Measurements from ENCODE around the gene BAZ2A. TPM values are rescaled to one million over a fixed set of nuclear protein-coding genes. Genes with fewer than 3 reads are reported as not detected.
A peak's percentile ranks its signal among the peaks of the same experiment; 100 is the strongest.

The BAZ2A gene
- total RNA-seq, 1 donor from 2014 or later = 105 TPM

GRCh38 chr12:56626701-56627100, 3.4 kb downstream of the BAZ2A start:
- Histone ChIP-seq H3K4me1 (ENCODE audit: insufficient read depth, low read length) (peaks cover 14% of the 10 kb centered on the region), H3K4me2 (ENCODE audit: low read length) (no peak overlapping the region), H3K36me3 (ENCODE audit: insufficient read depth, low read length) (peaks cover 3% of the 10 kb centered on the region), H2AFZ (ENCODE audit: low read depth, low read length) (no peak overlapping the region), H3K27ac (ENCODE audit: low read depth, low read length) (no peak overlapping the region), H4K20me1 (ENCODE audit: insufficient read depth, low read length) (peaks cover 83% of the 10 kb centered on the region), H3K79me2 (ENCODE audit: insufficient read depth, low read length) (peaks cover 94% of the 10 kb centered on the region), H3K9me3 (ENCODE audit: insufficient read depth, low read depth, low read length) (no peaks in the 10 kb centered on the region), H3K9ac (ENCODE audit: low read length) (no peak overlapping the region), H3K4me3 (ENCODE audit: insufficient read depth, low read depth, low read length) (no peak overlapping the region), H3K27me3 (ENCODE audit: insufficient read depth, low read length) (no peaks in the 10 kb centered on the region)
- peaks cover 4% of the 10 kb centered on the region for H3K36me3 Mint-ChIP-seq (ENCODE audit: low read depth, unreplicated experiment)
- DNase-seq (ENCODE audit: low read depth) (no peak), FAIRE-seq (no peak)
- H3K27me3 Mint-ChIP-seq (ENCODE audit: low read depth, unreplicated experiment) = no peaks in the 10 kb centered on the region
- H3K4me3 Mint-ChIP-seq (ENCODE audit: unreplicated experiment) = no peak overlapping the region
- H3K9me3 Mint-ChIP-seq (ENCODE audit: unreplicated experiment) = no peaks in the 10 kb centered on the region
- no peak for TF ChIP-seq CTCF (IDR thresholded peaks at IDR 0.05; ENCODE audit: insufficient read depth, low read depth, low read length)
- no peak for TF ChIP-seq EZH2 (IDR thresholded peaks at IDR 0.05; ENCODE audit: insufficient read depth, low read length)
- H3K4me1 Mint-ChIP-seq (ENCODE audit: low read depth, unreplicated experiment) = peaks cover 23% of the 10 kb centered on the region
- H3K27ac Mint-ChIP-seq (ENCODE audit: unreplicated experiment) = no peak overlapping the region

GRCh38 chr12:56622535-56622934, 7.6 kb downstream of the BAZ2A start:
- no peaks in the 10 kb centered on the region for H3K9me3 ChIP-seq (ENCODE audit: insufficient read depth, low read depth, low read length)
- H4K20me1 ChIP-seq (ENCODE audit: insufficient read depth, low read length) = peaks cover 92% of the 10 kb centered on the region
- no peaks in the 10 kb centered on the region for H3K27me3 ChIP-seq (ENCODE audit: insufficient read depth, low read length)
- peaks cover 8% of the 10 kb centered on the region for H3K36me3 Mint-ChIP-seq (ENCODE audit: low read depth, unreplicated experiment)
- H2AFZ ChIP-seq (ENCODE audit: low read depth, low read length) = no peak overlapping the region
- H3K4me3 Mint-ChIP-seq (ENCODE audit: unreplicated experiment) = no peak overlapping the region
- H3K27ac Mint-ChIP-seq (ENCODE audit: unreplicated experiment) = peak overlapping the region; percentile 8
- H3K4me1 Mint-ChIP-seq (ENCODE audit: low read depth, unreplicated experiment) = peaks cover 16% of the 10 kb centered on the region
- H3K27me3 Mint-ChIP-seq (ENCODE audit: low read depth, unreplicated experiment) = no peaks in the 10 kb centered on the region
- no peak overlapping the region for H3K4me3 ChIP-seq (ENCODE audit: insufficient read depth, low read depth, low read length)
- DNase-seq (ENCODE audit: low read depth) (no peak), FAIRE-seq (no peak)
- no peaks in the 10 kb centered on the region for H3K9me3 Mint-ChIP-seq (ENCODE audit: unreplicated experiment)
- peaks cover 15% of the 10 kb centered on the region for H3K36me3 ChIP-seq (ENCODE audit: insufficient read depth, low read length)
- H3K79me2 ChIP-seq (ENCODE audit: insufficient read depth, low read length) = peaks cover 98% of the 10 kb centered on the region
- H3K4me1 ChIP-seq (ENCODE audit: insufficient read depth, low read length) = no peaks in the 10 kb centered on the region
- no peak overlapping the region for H3K4me2 ChIP-seq (ENCODE audit: low read length)
- H3K27ac ChIP-seq (ENCODE audit: low read depth, low read length) = no peak overlapping the region
- H3K9ac ChIP-seq (ENCODE audit: low read length) = no peak overlapping the region
- TF ChIP-seq EZH2 (IDR thresholded peaks at IDR 0.05; ENCODE audit: insufficient read depth, low read length) (no peak), CTCF (IDR thresholded peaks at IDR 0.05; ENCODE audit: insufficient read depth, low read depth, low read length) (no peak)

- no peak for FAIRE-seq
- H3K27me3 Mint-ChIP-seq (ENCODE audit: low read depth, unreplicated experiment) = no peaks in the 10 kb centered on the region
- H3K36me3 Mint-ChIP-seq (ENCODE audit: low read depth, unreplicated experiment) = peaks cover 26% of the 10 kb centered on the region
- Histone ChIP-seq H3K9ac (ENCODE audit: low read length) (no peak overlapping the region), H3K36me3 (ENCODE audit: insufficient read depth, low read length) (peaks cover 62% of the 10 kb centered on the region), H3K4me1 (ENCODE audit: insufficient read depth, low read length) (no peaks in the 10 kb centered on the region), H3K4me3 (ENCODE audit: insufficient read depth, low read depth, low read length) (no peak overlapping the region), H3K4me2 (ENCODE audit: low read length) (no peak overlapping the region), H3K9me3 (ENCODE audit: insufficient read depth, low read depth, low read length) (no peaks in the 10 kb centered on the region), H3K27ac (ENCODE audit: low read depth, low read length) (no peak overlapping the region), H3K27me3 (ENCODE audit: insufficient read depth, low read length) (no peaks in the 10 kb centered on the region), H2AFZ (ENCODE audit: low read depth, low read length) (no peak overlapping the region), H4K20me1 (ENCODE audit: insufficient read depth, low read length) (peaks cover 94% of the 10 kb centered on the region), H3K79me2 (ENCODE audit: insufficient read depth, low read length) (peaks cover 59% of the 10 kb centered on the region)
- no peaks in the 10 kb centered on the region for H3K4me1 Mint-ChIP-seq (ENCODE audit: low read depth, unreplicated experiment)
- H3K9me3 Mint-ChIP-seq (ENCODE audit: unreplicated experiment) = no peaks in the 10 kb centered on the region
- TF ChIP-seq EZH2 (IDR thresholded peaks at IDR 0.05; ENCODE audit: insufficient read depth, low read length) (no peak), CTCF (IDR thresholded peaks at IDR 0.05; ENCODE audit: insufficient read depth, low read depth, low read length) (no peak)
- no peak overlapping the region for H3K4me3 Mint-ChIP-seq (ENCODE audit: unreplicated experiment)
- H3K27ac Mint-ChIP-seq (ENCODE audit: unreplicated experiment) = no peak overlapping the region
- no peak for DNase-seq (ENCODE audit: low read depth)
These were observed 13.2 kb downstream of the BAZ2A start for GRCh38 chr12:56616925-56617324.

Measured in astrocyte (in vitro differentiated cells and primary cell).